Skeletal muscle cell (primary cell): ENCODE data around the gene MBD6.
"Not testable (repeated sequence)": the region's sequence is repeated elsewhere in the genome, so short reads cannot be mapped to it uniquely, and the experiment has no call there.

Experiments
- DNase-seq: peaks from one replicate; pipeline ENCODE4 v3.0.0-alpha.2; 2010; ENCODE audit warnings: low read depth
- H3K4me3 ChIP-seq: 2 replicates; pipeline ENCODE4 v1.5.1; 2011; ENCODE audit warnings: low read depth, mild to moderate bottlenecking, control low read depth, low read length, moderate library complexity

The MBD6 gene

DNA sequence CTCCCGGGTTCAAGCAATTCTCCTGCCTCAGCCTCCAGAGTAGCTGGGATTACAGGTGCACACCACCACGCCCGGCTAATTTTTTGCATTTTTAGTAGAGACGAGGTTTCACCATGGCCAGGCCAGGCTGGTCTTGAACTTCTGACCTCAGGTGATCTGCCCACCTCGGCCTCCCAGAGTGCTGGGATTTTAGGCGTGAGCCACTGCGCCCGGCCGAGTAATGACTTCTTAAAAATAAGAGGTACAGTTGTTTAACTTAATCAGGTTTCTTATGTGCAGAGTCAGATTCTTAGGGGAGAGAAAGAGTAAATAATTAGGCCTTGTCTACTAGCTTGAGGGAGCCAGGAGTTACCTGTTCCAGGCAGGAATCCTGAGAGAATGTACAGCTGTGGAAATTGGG lies 8.4 kb upstream of the MBD6 start:
- DNase-seq = not testable (repeated sequence)

DNA sequence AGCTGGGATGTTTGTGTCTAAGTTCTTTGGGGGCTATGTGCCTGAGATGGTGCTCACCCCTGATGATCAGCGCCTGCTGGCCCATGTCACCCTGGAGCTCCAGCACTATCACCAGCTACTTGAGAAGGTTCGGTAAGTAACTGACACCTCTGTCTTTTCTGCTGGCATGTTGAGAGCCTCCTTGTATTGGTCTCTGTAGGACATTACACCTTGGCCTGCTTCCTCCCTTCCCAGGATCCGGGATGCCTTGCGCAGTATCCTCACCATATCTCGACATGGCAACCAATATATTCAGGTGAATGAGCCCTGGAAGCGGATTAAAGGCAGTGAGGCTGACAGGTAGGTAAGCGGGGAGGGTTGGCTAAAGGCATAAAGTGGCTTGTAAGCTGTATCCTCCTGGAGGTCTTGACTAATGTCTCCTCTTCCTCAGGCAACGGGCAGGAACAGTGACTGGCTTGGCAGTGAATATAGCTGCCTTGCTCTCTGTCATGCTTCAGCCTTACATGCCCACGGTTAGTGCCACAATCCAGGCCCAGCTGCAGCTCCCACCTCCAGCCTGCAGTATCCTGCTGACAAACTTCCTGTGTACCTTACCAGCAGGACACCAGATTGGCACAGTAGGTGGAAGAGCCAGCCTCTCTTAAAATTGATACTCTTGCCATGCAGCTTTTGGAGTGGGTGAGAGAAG lies 7.8 kb upstream of the MBD6 start:
- DNase-seq = no peak
- no peak overlapping the region for H3K4me3 ChIP-seq

More for the DNA sequence above, 8.4 kb upstream of the MBD6 start:
- H3K4me3 ChIP-seq = not testable (repeated sequence)

- H3K4me3 ChIP-seq = no peak overlapping the region
- DNase-seq = no peak
Observed at GRCh38 chr12:57515408-57515933, 7.2 kb upstream of the MBD6 start.

- H3K4me3 ChIP-seq = no peak overlapping the region
- no peak for DNase-seq
Observed at GRCh38 chr12:57515934-57516541, 6.6 kb upstream of the MBD6 start.

DNA sequence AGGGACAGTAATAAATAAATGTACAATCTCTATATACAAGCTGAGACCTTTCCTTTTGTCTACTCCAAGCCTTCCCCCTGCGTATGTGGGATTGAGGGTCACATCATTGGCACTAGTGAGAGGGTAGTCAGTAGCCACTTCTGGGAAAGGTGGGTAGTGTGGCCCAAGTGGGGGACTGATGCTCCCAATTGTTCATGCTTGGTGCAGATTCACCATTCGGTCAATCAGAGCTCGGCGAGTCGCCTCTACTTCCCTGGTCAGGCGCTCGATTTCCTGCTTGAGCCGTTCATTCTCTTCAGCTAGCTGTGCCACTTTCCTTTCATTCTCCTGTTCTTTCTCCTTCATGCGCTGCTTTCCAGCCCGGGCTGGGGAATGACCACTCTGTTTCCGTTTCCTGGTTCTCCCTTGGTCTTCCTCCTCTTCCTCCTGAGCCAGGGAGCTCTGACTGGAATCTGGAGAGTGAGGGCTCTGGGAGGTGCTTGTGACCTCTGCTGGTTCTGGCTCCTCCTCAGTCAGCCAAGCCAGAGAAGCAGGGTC lies 5.9 kb upstream of the MBD6 start:
- no peak overlapping the region for H3K4me3 ChIP-seq
- no peak for DNase-seq

DNA sequence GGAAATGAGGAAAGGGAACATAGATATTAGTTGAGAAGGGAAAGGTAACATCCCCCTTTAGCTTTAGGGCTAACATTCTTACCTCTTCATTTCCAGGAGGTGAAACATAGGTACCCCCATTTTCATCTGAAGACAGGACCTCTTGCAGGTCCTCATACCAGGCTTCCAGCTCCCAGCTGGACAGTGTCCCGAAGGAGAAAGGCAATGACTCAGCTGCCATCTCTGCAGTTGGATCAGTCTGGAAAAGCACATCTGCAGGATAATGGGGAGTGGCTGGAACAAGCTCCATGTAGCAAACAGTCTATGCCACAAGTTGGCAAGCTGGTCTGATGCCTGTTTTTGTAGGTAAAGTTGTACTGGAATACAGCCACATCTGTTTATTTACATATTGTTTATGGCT lies 5.4 kb upstream of the MBD6 start:
- no peak overlapping the region for H3K4me3 ChIP-seq
- DNase-seq = no peak

DNA sequence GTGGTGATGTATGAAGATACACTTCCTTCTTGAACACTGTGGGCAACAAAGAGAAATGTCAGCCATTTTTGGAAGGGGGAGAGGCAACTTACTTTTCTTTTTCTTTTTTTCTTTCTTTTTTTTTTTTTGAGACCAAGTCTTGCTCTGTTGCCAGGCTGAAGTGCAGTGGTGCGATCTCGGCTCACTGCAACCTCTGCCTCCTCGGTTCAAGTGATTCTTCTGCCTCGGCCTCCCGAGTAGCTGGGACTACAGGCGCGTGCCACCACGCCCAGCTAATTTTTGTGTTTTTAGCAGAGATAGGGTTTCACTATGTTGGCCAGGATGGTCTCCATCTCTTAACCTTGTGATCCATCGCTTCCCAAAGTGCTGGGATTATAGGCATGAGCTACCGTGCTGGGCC lies 4.9 kb upstream of the MBD6 start:
- not testable (repeated sequence) for DNase-seq
- H3K4me3 ChIP-seq = peak overlapping the region; percentile 86

GRCh38 chr12:57518176-57518919 lies 4.3 kb upstream of the MBD6 start:
- no peak for DNase-seq
- peak overlapping the region; percentile 86 for H3K4me3 ChIP-seq

DNA sequence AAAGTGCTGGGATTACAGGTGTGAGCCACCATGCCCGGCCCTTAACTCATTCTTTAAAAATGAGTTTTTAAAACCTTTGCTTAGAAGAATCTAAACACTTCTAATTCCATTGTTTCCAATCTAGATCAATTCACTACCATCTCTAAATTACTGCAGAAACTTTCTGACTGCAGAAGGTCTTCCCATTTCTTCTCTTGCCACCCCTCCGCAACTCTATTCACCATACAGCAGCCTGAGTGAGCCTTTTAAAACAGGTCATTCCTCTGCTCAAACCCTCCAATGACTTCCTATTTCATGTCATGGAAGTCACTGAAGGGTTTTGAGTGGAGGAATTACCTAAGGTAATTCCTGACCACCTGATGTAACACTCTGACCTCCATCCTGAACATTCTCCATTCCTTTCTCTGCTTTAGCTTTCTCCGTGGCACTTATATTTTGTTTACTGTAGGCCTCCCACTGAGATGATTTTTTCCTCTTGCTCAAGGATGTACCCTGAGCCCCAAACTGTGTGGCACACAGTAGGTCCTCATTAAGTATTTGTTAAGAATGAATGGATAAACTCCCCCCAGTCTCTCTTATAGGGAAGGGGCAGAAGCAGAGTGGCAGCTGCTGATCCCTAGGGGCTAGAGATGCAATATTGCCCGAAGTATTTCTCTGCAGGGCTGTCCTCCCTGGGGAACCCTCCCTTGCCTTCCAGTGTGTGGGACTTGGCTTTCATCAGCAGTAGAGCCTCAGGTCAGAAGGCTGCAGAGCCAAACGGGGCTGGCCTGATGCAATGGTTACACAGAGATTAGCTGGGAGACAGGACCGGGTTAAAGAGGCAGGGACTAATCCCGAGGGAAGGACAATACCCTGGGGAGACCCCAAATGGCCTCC lies 3.5 kb upstream of the MBD6 start:
- DNase-seq = no peak

GRCh38 chr12:57519796-57520052 lies 2.9 kb upstream of the MBD6 start:
- peak overlapping the region; percentile 86 for H3K4me3 ChIP-seq
- no peak for DNase-seq

More for the DNA sequence above, 3.5 kb upstream of the MBD6 start:
- peak overlapping the region; percentile 86 for H3K4me3 ChIP-seq

DNA sequence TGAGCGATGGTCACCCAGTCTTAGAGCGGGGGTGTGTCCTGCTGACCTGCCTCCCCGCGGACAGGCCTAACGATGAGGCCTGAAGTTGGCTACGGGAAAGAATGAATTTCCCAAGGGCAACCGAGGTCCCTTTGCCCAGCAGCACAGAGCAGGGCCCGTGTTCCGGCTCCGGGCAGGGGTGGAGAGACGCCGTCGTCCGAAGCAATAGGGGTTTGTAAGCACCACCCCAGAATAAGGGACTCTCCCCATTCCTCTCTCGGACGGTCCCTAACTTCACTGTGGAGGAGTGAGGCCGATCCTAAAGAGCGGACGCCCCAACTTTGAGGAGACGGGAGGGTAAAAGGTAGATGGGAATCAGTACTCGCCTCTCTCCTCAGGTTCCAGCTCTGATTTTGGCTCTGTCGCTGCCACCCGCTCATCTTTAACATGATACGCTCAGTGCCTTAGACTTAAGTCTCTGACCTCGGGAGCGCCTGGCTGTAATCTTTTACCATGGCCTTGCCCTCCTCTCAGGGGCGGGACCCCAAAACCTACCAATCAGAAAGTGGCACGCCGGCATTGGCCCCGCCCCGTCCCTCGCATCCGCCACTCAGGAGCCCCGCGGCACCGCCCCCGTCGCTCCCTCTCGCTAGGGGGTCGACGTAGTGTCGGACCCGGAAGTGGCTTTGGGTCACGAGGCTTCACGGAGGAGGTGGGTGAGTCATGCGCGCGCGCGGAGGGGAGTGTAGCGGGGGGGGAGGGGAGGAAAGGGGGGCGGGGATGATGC lies 2.4 kb upstream of the MBD6 start, which contains the start of gene DDIT3:
Gene DDIT3, minus strand, starts transcription at position 462 of the 766 bp plus-strand sequence. CDS start 3,108 bp downstream, outside the sequence.
- H3K4me3 ChIP-seq = peak within 1 kb of the TSS; percentile 86
- DNase-seq = peak; percentile 94

DNA sequence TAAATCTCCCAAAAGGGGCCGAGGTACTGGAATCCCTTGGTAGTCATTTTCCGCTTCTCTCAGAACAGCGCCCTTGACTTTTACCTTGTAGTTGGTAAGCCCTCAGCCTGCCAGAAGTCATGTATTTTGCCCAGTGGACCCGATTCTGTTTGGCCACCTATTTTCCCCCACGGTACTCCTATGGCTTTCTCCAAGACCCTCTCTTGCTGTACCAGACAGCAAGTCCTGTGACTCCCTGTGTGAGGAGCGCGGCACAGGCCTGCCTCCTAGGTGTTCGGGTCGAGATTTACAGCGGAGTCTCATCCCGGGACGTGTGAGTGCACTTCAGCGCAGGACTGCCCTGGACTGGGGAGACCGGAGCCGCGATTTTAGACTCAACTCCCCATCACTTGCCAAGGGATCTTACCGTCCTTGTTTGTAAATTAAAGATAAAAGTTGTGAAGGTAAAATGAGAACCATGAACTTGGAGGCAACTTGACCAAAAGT lies 1.1 kb upstream of the MBD6 start:
- peak overlapping the region; percentile 47 for H3K4me3 ChIP-seq

GRCh38 chr12:57522887-57523705 lies 472 bp downstream of the MBD6 start:
- H3K4me3 ChIP-seq = peak overlapping the region; percentile 77
- DNase-seq = no peak

More for the DNA sequence above, 1.1 kb upstream of the MBD6 start:
- no peak for DNase-seq

GRCh38 chr12:57523706-57524614 lies 1.3 kb downstream of the MBD6 start:
- DNase-seq = no peak
- peak overlapping the region; percentile 77 for H3K4me3 ChIP-seq

DNA sequence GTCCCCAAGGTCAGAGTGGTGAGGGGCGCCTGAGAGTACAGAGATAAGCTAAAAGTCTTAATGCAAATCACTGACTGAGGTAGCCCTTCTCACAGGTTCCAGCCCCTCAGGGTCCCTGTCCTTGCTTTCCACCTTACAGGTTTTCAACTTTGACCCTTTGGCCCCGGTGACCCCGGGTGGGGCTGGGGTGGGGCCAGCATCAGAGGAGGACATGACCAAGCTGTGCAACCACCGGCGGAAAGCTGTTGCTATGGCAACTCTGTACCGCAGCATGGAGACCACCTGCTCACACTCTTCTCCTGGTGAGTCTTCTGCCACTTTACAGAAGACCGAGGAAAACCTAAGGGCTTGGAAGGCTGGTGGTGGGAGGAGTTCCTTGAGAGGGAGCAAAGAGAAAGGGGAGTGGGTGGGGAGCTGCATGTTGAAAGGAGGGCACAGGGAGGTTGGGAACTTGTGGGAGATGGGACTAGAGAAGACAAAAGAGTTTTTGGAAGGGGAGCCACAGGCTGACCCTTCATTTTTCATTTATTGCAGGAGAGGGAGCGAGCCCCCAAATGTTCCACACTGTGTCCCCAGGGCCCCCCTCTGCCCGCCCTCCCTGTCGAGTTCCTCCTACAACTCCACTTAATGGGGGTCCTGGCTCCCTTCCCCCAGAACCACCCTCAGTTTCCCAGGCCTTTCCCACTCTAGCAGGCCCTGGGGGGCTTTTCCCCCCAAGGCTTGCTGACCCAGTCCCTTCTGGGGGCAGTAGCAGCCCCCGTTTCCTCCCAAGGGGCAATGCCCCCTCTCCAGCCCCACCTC lies 2.4 kb downstream of the MBD6 start:
- peak overlapping the region; percentile 77 for H3K4me3 ChIP-seq
- DNase-seq = no peak
